SK-MEL-5 (cell line): Measurements from ENCODE around the gene FAM184B. TPM values are rescaled to one million over a fixed set of nuclear protein-coding genes. Genes with fewer than 3 reads are reported as not detected.
"Not testable (repeated sequence)": the region's sequence is repeated elsewhere in the genome, so short reads cannot be mapped to it uniquely, and the experiment has no call there.

Experiments
- DNase-seq: peaks from one replicate; pipeline ENCODE4 v3.0.0-alpha.2; 2016; ENCODE audit warnings: low read depth, low spot score
- in situ Hi-C: cut with HindIII; loops from 2 replicates; pipeline ENCODE4 v1.10.0; 2016; ENCODE audit warnings: low sequenced_read_pairs, high pct_unique_total_duplicates, low pct_unique_long_range_greater_than_20kb
- total RNA-seq: library from RNA; depleted of rRNA; stranded (reverse); fragments of >200 nt; shearing (Covaris generic); gene quantifications from 2 replicates; pipeline ENCODE4 v1.2.3, GENCODE V29; 2014

Gene FAM184B
- total RNA-seq, 1 experiment from 2014 or later, result not detected

DNA sequence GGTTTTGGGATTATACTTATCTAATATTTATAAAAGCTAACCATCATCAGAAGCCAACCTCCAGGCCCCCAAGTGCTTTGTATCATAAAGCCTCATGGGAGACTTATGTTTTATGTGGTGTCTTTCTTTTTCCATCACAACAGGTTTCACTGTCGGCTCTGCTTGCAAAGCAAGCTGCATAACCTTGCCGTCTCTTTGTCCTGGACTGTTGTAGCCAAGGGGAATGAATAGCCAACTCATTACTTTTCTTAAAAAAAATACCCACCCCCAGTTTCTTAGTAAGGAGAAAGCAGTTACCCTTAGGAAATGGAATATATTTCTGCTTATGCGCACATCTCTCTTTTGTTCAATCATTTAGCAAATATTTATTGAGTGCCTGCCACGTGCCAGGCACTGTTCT lies 40.7 kb downstream of the FAM184B start:
- in situ Hi-C loops, result no loop called here
- DNase-seq, result no peak

DNA sequence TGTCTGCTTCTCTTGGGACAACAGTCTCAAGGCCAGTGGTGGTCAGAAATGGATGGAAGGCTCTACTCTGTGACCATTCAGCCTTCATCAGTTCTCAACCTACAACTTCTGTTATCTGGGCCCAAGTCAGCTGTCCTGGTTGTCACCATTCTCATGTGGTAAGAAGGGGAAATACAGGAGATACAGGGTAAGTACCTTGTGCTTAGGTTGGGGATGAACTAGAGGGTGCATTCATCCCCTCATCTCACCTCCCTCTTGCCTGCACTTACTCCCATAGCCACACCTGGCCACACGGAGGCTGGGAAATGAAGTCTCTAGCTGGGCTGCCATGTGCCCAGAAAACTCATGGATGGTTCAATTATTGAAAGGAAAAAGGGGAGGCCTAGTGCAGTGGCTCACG lies 44.9 kb downstream of the FAM184B start:
- no peak for DNase-seq
- in situ Hi-C loops, result no loop called here

DNA sequence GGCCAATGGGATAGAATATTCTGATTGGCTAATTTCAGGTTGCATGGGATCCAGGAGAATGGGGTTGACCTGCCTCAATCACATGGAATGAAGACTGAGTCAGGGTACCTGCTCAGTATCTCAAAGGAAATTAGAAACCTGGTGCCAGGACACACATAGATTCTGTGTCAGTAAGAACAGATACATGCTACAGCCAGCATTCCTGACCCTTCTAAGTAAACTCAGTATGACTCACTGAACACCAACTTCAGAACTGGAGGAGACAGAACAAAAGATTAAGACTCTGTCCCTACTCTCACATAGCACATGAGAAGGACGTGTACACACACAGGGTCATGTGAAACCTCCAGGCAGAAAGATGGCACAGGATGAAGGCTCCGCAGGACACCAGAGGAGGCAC lies 54.5 kb downstream of the FAM184B start:
- in situ Hi-C loops, result no loop called here
- no peak for DNase-seq

DNA sequence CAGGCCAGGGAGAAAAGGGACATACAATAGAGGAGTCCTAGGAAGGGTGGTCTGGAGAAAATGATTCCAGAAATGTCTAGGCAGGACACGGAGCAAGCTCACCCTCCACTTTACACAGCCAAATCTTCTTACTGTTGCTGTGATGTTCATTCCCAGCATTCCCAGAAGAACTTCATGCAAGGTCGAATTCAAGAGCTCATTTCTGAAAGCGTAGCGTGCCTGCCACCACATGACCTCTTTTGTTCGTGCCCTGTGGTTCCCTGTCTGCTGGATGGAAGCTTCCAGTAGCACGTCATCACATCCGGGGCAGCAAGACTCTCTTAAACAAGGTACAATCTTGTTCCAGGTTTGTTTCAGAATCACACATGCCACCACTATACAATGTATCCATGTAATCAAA lies 57.8 kb downstream of the FAM184B start:
- DNase-seq, result no peak
- in situ Hi-C loops, result no loop called here

DNA sequence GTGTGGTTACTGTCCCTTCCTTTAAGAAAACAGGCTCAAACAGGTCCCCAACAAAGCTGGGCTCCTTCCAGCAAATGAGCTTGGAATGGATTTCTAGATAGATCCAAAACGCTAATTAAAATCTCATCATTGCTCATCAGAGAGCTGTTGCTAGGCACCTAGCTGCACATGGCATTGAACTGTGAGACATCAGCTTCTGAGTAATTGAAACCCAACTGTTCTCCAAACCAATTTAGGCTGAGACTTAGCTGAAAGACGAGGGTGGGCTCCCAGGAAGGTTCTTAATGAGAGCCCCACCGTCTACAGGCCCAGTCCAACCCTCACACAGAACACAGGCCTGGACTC lies 59.1 kb downstream of the FAM184B start:
- in situ Hi-C loops, result no loop called here
- no peak for DNase-seq

DNA sequence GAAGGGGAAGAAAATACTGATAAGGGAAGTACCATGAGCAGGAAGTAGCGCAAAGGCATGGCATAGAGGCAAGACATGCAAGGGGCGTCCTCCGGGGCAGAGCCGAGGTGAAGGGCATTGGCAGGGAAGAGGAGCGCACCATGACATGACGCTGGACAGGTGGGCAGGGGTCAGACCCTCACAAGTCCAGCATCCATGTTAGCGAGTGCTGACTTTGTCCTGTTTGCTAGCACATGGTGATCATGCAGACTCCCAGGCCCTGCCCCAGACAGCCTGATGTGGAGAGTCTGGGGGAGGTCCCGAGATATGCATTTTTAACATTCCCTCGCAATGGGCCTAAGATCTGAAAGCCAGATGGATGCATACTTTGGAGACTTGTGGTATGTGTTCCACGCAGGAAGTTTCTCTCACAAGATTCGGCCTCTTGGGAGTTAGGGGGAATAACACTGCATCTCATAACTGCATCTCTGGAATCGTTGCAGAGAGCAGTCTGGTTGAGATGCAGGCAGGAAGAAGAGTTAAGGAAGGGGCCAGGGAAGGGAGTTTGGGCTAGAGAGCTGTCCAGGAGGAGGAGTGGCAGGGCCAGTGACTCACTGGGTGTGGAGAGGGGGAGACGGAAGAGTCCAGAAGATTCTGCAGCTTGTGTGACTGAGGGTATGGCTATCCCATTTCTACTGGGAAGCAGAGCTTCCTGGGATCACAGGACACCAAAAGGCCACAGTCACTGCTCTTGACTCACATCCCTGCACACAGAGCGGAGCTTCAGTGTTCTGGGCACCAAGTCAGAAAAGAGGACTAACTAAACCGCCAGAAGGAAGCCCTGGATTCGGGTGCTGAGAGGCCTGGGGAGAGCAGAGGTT lies 59.7 kb downstream of the FAM184B start:
- DNase-seq, result peak; percentile 19
- in situ Hi-C loops, result no loop called here

DNA sequence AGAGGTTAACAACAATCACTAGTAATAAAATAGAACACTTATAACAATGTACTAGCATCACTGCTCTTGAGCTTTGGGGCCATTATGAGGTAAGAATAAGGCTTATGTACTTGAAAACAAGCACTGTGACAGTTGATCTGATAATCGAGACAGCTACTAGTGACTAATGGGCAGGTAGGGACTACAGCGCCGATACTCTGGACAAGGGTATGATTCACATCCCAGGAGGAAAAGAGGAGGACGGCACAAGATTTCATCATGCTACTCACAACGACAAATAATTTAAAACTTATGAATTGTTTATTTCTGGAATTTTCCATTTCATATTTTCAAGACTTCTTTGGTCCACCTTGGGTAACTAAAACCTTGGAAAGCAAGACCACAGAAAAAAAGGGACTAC lies 62.3 kb downstream of the FAM184B start:
- in situ Hi-C loops, result no loop called here
- no peak for DNase-seq

DNA sequence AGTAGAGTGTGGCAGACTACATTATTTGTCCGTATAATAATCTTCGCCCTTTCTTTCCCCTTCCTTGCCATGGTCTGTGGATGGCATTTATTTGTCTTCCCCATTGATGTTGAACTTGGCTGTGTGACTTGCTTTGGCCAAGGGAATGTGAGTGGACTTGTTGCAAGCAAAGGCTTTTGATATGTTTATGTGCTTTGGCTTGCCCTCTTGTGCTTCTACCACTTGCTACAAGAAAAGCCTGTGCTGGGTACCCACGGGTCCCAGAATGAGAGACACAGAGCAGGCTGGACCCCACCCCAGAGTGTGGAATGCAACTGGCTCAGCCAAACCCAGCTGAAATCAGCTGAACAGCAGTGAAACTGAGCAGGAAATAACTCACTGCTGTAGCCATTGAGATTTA lies 63.0 kb downstream of the FAM184B start:
- in situ Hi-C loops, result no loop called here

DNA sequence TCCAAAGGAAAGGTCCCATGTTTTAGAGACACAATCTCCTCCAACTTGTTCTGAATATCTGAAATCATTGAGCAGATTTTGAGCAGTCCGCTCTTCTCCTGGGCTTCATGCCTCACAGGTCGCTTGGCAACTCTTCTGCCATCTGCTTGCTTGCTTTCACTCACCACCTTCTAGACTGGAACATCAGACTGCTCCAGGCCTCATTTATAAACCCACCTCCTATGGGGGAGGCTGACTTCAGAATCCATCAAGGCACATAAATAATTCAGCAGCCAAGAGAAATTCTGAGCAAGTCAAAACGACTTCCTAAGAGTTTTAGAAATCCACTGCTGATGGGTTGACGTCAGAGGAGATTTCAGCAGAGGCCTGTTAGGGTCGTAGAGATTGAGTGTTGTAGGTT lies 64.1 kb downstream of the FAM184B start:
- no peak for DNase-seq
- in situ Hi-C loops, result no loop called here

More for the DNA sequence above, 63.0 kb downstream of the FAM184B start:
- DNase-seq, result no peak

DNA sequence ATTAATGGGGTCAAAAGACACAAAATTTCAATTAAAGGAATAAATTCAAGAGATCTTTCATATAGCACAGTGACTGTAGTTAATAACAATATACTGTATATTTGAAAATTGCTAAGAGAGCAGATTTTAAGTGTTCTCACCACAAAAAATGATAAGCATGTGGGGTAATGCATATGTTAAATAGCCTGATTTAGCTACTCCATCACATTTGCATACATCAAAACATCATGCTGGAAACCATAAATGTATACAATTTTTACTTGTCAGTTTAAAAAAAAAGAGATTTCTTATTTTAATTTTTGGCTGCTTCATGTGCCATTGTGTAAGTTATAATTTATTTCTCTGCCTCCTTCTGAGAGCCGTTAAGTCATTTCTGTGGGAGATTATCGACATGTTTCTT lies 65.9 kb downstream of the FAM184B start:
- in situ Hi-C loops, result no loop called here
- no peak for DNase-seq

DNA sequence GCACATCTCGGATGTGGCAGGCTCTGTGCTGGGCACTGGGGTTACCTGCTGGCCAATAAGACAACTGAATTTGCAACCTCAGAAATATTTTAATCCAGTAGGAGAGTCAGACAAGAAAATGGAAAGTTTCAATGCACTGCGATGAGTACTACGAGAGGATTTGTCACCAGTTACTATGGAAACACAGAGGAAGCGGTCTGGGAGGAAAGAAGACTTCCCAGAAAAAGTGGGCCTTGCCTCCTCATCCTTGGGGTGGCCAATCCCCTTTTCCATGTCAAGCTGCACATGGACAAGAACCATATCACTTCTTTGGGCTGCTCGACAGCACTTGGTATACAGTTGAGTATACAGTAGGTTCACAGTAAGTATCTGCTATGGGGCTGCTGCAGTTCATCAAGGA lies 67.6 kb downstream of the FAM184B start:
- DNase-seq, result no peak
- in situ Hi-C loops, result no loop called here

DNA sequence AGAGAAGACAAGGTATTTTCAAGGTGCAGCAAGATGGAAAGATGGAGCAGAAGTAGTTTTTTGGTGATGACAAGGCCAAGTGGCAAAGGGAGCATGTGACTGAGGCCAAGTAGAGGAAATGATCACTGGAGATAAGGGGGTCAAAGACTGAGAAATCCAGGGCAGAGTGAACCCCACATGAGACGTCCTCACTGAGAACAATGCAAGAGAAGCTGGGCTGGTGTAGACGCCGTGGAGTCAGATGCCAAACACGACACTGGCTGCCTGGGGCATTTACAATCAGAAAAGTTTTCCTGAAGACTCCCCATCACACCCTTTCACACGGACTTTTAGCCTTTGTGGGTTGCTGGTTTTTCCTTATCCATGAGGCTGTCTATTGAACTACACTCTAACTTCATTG lies 69.3 kb downstream of the FAM184B start:
- in situ Hi-C loops, result no loop called here
- DNase-seq, result no peak

DNA sequence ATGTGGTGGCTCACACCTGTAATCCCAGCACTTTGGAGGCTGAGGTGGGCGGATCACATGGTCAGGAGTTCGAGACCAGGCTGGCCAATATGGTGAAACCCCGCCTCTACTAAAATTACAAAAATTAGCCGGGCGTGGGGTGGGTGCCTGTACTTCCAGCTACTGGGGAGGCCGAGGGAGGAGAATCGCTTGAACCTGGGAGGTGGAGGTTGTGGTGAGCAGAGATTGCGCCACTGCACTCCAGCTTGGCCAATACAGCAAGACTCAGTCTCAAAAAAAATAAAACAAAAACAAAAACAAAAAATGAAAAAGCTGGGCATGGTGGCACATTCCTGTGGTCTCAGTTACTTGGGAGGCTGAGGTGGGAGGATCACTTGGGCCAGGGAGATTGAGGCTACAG lies 70.2 kb downstream of the FAM184B start:
- in situ Hi-C loops, DNase-seq: not testable (repeated sequence)

DNA sequence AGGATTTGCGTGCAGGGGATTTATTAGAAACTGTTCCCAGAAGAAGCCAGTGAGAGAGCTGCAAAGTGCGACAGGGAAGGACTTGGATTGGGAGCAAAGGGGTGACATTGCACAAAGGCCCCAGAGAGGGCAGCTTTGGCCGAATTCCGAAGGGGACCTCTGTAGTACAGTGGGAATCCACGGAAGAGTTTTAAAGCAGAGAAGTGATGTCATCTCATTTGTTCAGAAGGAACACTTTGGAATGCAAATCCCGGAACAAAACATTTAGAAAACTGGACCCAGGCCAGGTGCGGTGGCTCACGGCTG lies 71.7 kb downstream of the FAM184B start:
- in situ Hi-C loops, result no loop called here
- no peak for DNase-seq

DNA sequence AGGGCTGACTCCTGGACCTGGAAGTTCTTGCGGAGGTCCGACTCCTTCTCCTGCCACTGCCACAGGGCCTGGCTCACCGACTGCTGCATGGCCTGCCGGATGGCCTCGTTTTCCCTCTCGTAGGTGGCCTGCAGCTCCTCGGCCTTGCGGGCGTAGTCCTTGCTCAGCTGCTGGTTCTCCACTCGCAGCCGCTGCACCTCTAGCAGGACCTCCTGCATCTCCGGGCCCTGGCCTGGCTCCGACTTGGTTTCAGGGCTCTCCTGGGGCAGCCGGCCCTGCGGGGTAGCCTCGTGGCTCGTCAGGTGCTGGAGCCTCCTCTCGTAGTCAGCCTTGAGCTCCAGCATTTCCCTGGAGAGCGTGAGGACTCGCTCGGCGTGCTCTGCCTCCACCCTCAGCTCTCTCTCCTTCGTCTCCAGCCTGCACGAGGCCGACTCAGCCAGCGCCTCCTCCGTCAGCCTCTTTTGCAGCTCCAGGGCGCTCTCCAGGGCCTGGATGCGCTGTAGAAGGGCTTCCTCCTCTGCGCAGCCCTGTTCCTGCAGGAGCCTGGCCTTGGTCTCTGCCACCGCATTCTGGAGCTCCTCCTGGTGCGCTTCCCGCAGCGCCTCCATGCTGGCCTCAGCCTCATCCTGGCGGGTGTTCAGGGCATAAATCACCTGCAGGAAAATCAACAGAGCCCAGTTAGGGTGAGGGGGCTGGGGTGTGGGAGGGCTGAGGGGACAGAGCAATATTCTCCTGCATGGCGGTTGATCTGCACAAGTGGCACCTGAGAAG lies 72.2 kb downstream of the FAM184B start:
- in situ Hi-C loops, result no loop called here
- DNase-seq, result no peak

DNA sequence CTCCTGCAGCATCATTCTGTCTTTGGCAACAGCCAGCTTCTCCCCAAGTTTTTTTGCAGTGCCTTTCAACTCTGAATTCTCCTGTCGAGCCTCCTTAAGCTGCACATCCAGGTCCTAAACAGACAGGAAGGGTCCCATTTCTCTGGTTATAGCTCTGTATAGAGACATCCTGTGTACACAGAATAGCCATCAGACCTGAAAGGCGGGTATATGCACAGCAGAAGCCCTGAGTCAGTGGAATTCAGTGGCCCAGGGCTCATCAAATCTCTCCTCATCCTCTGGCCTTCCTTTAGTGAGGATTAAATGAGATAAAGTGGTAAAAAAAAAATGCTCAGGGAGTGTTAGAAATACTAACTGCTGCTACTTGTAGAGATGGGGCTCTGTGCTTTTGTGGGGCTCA lies 73.8 kb downstream of the FAM184B start:
- no peak for DNase-seq
- in situ Hi-C loops, result no loop called here

DNA sequence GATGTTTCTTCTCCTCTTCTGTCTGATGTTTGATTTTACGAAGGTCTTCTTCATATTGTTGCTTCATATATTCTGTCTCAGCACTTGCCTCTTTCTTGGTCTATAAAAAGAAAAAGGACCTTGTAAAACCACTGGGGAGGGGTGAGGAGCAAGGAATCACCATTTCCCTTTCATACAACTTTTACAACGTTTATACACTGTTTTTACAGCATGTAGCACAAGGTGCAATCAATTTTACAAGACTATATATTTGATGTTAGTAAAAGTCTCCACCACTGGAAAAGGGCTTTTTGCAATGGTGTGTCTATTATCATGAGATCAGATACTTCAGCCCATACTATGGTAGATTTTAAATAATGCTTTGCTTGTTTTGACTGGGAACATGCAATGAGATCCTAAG lies 76.3 kb downstream of the FAM184B start:
- in situ Hi-C loops, result no loop called here
- DNase-seq, result no peak

DNA sequence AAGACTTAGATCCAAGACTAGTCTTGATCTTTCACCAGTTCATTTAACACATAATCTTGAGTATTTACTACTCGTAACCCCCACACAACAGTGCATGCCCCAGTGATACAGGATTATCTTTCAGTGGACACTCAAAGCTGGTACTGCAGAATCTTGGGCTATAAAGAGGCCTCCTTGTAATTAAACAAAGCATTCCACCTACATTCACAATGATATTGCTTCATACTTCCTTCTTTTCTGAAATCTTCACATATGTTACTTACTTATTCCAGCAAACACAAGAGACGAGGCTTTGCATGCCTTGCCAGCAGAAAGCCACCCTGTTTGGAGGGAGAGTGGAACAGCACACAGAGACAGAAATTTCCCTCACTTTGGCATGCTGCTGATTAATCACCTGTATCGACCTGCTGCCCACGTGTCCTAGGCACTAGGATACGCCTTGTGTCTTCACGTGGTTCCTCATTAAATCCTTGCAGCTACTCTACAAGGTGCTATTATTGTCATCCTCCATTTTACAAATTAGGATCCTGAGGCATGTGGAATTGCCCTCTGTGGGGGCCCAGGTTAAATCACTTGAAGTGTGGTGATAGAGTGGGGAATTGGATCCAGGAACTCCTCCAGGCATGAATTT lies 77.3 kb downstream of the FAM184B start:
- in situ Hi-C loops, result no loop called here
- DNase-seq, result no peak

DNA sequence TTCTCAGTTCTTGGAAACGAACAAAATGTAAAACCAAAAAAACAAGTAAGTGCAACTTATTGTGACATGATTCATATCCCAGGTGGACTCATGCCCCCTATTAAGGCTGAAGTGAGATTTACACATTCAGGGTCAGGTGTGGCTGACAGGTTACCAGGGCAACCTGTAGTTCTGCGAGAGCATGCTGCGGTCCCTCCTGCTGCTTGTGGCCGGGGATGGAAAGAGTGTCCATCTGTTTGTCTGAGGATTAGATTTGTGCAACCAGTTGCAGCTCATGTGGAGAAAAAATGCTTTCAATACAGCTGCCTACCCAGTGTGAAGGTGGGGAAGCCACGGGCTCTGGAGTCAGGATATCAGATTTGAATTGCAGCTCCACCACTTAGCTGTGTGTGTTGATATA lies 78.8 kb downstream of the FAM184B start:
- no peak for DNase-seq
- in situ Hi-C loops, result no loop called here
